ENCODE measurements around the gene MYH4.

The MYH4 gene

GRCh38 chr17:10469459-10469858 is at the start of gene MYH4:
TSS of gene MYH4 (minus strand) at chr17:10469559. CDS start at chr17:10466745, 2,814 bp downstream.
- DNase-seq (ENCODE audit: low read depth in 2 of 2), result no peak

DNA sequence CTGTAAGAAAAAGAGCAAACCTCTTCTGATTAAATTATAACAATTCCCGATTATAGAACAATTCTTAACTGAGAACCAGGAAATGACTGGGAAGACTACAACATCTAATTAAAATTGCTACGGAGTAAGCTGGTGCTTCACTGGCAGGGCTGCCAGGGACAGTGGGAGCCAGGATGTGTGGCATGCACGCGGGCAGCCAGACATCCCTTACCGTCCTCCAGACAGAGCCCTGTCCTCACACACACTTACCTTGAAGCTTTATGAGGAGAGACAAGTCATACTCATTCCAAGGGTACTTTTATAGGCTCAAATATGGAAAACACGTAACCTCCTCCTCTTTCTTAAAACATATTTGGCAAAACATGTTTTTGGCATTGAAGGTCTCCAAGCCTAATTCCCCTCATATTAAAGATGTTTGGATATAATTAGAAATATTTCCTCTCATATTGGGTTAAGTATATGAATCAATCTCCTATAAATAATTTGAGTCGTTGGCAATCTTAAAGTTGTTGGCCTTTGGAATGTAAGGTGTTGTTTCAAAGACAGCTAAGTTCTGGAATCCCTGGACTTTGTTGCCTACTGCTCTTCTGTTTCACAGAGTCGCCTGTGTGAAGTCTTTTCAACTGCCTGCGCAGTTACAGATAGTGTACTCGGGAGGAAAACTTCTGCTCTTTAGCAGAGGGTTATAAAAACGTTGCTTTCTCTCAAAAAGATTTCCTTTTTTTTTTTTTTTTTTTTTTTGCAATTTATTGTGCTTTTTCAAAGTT is 49.1 kb upstream of the MYH4 start, which contains the start of gene MYH1:
Gene MYH1, minus strand, starts transcription at position 272 of the 767 bp plus-strand sequence. CDS start 1,900 bp downstream, outside the sequence.
- no peak for DNase-seq (ENCODE audit: low read depth in 2 of 2)

DNA sequence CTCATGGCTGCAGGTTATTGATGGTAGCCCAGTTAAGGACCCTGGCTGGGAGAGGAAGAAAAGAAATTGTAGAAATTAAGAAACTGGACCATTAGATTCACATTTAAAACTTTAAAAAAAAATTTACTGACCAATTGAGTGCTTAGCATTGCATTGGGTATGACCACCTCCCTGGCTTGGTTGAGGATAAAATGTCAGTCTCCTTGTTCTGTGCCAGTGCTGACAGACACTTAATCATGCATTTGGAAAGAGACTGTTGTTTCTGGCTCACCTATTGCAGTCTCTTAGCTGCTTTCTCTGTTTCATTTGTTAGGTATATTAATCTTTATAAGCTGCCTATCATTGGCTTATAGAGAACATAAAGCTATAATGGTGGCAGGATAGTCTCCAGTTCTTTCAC is 47.3 kb upstream of the MYH4 start:
- DNase-seq (ENCODE audit: low read depth in 2 of 2), result no peak

DNA sequence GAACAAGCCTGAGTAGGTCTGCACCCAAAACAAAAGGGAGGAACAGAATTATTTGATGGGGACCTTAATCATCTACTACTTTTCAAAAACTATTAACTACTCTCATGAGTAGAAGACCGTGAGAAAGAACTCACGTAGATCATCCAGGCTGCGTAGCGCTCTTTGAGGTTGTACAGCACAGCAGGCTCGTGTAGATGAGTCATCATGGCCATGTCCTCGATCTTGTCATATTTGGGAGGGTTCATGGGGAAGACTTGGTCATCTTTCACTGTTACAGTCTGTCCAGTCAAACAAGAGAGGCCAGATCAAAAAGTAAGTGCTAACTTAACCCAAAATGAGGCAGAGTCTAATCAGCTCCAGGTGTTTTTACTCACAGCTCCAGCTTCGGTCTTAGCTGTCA is 46.7 kb upstream of the MYH4 start:
- DNase-seq (ENCODE audit: low read depth in 2 of 2), result no peak

DNA sequence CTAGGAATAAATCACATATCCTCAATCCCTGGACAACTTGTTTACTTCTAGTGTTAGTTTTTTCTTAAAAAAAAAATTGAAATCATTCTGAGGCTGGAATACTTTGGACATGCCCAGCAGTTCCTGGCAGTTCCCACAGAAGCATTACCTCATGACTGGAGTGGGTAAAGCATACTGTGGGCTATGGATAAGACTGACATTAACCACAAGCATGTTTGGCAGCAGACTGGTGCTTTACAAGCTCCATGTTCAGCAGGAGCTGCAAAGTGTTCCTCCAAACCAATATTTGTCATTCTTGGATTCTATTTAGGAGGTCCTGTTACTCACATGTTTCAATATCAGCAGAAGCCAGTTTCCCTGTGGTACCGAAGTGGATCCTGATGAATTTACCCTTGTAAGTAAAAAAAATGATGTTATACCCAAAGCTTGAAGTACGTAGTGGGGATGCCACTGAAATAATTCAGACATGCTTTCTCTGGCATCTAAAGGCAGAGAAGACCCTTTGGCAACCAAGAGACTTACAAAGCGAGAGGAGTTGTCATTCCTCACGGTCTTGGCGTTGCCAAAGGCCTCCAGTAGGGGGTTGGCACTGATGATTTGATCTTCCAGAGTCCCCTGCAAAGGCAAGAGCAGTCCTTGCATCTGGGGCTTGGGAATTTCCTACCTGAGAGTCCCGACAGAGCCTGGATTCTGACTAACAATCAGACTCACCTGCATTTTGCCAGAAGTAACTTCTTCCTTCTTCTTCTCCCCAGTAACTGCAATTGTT is 44.1 kb upstream of the MYH4 start:
- DNase-seq (ENCODE audit: low read depth in 2 of 2), result no peak

GRCh38 chr17:10512856-10513255 is 43.5 kb upstream of the MYH4 start:
- no peak for DNase-seq (ENCODE audit: low read depth in 2 of 2)

GRCh38 chr17:10499950-10500349 is 30.6 kb upstream of the MYH4 start:
- no peak for DNase-seq (ENCODE audit: low read depth in 2 of 2)

- DNase-seq (ENCODE audit: low read depth in 2 of 2), result no peak
These were observed 22.6 kb upstream of the MYH4 start for GRCh38 chr17:10492004-10492403.

- DNase-seq (ENCODE audit: low read depth in 2 of 2), result no peak
These were observed 12.9 kb upstream of the MYH4 start for GRCh38 chr17:10482252-10482651.

DNA sequence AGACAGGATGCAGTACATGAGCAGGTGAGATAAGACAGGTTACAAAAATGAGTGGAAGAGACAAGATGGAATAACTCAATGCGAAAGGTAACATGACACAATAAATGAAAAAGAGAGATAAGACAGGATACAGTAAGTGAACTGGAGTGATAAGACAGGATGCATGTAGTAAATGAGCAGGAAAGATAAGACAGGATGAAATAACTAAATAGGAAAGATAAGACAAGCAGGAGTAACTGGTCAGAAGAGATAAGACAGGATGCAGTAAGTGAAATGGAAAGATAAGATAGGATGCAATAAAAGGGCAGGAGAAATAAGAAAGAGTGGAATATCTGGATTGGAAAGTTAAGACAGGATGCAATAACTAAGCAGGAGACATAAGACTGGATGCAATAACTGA is 8.3 kb upstream of the MYH4 start:
- no peak for DNase-seq (ENCODE audit: low read depth in 2 of 2)

GRCh38 chr17:10474536-10474935 is 5.2 kb upstream of the MYH4 start:
- DNase-seq (ENCODE audit: low read depth in 2 of 2), result no peak

DNA sequence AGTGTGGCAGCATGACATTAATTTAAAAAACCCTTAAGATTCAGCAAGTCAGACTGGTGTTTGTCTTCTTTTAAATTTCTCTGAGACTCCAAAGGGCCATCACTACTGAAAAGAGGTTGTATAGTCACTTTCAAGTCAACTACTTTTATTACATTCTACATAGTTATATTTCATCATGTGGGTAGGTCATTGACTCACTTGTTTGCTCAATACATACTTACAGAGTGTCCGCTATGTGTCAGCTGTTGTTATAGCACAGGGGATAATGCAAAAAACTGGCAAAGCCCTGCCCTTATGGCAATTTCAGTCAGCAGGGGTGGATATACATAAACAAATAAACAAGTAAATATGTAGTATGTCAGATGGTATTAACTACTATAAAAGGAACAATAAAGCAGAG is 2.5 kb upstream of the MYH4 start:
- no peak for DNase-seq (ENCODE audit: low read depth in 2 of 2)

DNA sequence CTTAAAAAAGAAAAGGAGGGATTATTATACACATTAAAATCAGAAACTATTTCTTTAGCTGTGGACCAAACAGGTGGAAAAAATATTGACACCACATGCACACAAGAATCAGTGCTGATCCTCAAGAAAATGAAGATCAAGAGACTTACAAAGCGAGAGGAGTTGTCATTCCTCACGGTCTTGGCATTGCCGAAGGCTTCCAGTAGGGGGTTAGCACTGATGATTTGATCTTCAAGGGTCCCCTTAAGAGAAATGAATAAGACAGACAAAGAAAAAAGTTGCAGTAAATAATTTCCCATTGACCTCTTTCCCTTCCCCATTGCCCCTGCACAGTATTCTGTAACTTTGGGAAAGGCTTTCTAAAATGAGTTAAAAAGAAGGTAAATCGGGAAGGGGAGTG is 6.0 kb downstream of the MYH4 start:
- no peak for DNase-seq (ENCODE audit: low read depth in 2 of 2)

DNA sequence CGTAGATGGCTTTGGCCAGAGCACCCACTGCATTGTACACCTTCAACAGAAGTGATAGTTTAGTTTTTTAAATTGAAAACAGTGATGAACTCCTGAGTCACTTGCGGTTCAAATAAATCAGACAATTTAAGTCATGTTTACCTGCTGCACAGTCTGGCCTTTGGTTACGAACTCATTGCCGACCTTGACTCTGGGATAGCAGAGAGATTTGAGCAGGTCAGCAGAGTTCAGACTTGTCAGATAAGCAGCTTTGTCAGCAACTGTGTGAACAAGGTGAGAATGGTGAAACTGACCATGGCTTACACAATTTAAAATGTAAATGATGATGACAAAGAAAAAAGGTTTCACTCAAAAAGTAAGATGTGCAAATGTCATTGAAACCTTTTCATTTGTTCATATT is 9.3 kb downstream of the MYH4 start:
- DNase-seq (ENCODE audit: low read depth in 2 of 2), result no peak

GRCh38 chr17:10458701-10459100 is 10.7 kb downstream of the MYH4 start:
- no peak for DNase-seq (ENCODE audit: low read depth in 2 of 2)

GRCh38 chr17:10457952-10458351 is 11.4 kb downstream of the MYH4 start:
- DNase-seq (ENCODE audit: low read depth in 2 of 2), result no peak

DNA sequence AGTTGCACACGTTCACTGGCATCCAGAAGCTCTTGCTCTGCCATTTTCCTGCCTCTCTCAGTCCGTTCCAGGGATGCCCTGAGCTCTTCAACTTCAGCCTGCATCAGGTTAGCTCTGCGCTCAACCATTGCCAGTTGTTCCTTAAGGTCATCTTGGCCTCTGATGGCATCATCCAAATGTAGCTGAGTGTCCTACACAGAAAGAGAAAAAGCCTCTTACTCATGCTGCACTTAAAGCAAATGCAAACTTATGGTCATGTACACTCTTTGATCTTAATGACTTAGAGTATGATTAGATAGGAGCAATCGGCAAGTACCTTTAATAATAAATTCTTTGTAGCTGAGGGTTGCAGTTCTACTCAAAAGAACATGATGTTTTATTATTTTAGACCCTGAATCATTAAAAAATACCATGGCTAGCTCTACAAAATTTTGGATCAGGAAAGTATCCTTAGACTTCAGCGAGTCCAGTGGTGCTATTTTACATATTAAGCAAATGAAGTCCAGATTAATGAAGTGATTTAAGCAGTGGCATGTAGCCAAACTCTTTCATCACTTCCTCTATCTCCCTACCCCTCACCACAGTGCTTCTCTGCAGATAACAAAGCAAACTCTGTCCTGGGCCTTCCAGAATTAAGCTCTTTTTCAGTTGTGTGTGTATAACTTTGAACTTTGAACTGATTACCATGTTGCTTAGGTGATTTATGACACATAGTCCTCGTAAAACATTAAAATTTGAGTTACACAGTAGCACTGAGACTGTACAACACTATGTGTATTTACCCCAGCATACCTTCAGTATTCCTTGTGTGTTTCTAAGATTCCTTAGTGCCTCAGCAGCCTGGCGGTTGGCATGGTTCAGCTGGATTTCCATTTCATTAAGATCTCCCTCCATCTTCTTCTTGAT is 22.1 kb downstream of the MYH4 start:
- DNase-seq (ENCODE audit: low read depth in 2 of 2), result no peak

DNA sequence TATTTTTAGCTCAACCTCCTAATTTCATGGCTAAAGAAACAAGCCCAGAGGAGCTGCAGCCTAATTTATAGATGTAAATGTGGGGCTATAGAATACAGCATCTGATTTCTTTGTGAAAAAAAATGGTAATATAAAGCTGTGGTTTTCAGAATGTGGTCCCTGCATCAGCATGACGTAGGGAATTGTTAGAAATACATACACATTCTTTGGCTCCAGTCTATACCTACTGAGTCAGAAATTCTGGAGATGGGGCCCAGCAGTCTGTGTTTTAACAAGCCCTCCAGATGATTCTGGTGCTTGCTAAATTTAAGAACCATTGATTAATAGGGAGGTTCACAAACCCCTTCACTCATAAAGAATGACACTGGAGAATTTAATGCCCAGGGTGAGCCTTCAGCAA is 29.5 kb downstream of the MYH4 start:
- no peak for DNase-seq (ENCODE audit: low read depth in 2 of 2)

DNA sequence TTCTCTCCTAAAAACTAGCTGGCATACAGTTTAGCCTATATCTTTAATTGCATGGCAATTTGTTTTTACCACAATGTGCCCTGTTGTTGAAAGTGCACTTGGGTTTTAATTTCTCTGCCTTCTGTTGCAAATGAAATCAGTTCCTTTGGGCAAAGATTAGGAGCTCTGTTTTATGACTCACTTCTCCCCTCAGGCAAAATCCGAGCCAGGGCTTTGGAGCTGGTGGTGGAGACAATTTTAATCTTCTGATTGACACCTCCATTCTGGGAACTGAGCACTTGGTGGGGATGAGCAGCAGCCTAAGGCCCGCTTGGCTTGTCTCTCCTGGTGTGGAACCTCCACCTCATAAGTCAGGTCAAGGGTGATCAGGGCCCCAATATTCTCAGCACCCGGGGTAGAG is 34.3 kb downstream of the MYH4 start:
- DNase-seq (ENCODE audit: low read depth in 2 of 2), result no peak

DNA sequence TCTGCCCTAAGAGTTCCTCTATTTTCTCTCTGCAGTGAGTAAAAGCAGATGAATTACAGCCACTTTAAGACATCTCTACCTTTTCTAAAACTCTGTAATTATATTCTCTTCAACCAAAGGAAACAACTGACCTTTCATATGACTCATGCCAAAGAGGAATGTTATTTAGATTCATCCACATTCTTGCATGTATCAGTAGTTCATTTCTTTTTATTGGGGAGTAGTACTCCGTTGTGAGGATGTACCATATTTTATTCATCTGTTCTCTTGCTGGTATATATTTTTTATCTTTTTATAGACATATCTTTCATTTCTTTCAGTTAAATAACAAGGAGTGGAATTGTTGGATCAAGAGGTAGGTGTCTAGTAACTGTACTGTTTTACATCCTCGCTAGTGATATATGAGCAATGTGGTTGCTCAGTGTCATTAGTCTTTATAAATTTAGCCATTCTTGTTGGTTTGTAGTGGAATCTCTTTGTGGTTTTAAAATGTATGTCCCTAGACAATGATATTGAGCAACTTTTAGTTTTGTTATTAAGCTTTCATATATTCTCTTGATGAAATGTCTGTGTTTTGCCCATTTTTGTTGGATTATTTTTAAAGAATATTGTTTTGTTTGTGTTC is 39.8 kb downstream of the MYH4 start:
- DNase-seq (ENCODE audit: low read depth in 2 of 2), result no peak

GRCh38 chr17:10428781-10429180 is 40.6 kb downstream of the MYH4 start:
- no peak for DNase-seq (ENCODE audit: low read depth in 2 of 2)

Measured in activated CD8-positive, alpha-beta memory T cell treated with anti-CD3 and anti-CD28 coated beads for 4 hours (primary cell).